ENCODE measurements around the gene ALDH1A2.

DNA sequence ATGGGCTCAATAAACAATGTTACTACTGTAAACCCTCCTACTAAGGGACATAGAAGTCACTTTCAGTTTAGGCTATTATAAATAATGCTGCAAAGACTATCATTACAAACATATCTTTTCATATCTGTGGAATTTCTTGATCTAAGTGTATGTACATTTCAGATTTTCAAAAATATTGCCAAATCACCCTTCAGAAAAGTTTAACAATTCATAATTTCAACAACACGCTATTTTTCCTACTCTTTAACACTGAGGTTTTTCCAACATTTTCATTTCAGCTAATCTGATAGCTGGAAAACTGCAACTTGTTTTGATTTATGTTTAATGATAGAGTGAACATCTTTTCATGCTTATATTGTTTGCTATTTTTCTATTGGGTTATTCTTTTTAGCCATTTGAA is 69.0 kb downstream of the ALDH1A2 start:
- TF ChIP-seq, protein P1, sequence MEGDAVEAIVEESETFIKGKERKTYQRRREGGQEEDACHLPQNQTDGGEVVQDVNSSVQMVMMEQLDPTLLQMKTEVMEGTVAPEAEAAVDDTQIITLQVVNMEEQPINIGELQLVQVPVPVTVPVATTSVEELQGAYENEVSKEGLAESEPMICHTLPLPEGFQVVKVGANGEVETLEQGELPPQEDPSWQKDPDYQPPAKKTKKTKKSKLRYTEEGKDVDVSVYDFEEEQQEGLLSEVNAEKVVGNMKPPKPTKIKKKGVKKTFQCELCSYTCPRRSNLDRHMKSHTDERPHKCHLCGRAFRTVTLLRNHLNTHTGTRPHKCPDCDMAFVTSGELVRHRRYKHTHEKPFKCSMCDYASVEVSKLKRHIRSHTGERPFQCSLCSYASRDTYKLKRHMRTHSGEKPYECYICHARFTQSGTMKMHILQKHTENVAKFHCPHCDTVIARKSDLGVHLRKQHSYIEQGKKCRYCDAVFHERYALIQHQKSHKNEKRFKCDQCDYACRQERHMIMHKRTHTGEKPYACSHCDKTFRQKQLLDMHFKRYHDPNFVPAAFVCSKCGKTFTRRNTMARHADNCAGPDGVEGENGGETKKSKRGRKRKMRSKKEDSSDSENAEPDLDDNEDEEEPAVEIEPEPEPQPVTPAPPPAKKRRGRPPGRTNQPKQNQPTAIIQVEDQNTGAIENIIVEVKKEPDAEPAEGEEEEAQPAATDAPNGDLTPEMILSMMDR (optimal IDR thresholded peaks at IDR 0.05 in 1 of 3, IDR thresholded peaks at IDR 0.05 in 1 of 3, conservative IDR thresholded peaks at IDR 0.05 in 1 of 3; ENCODE audit: extremely low read depth in 1 of 3, insufficient read depth in 2 of 3, low read length in 3 of 3) = no peak
- no peak for TF ChIP-seq EZH2 (IDR thresholded peaks at IDR 0.05; ENCODE audit: low read length)

Data from keratinocyte (primary cell).